DMS53 treated with DMSO at 0.1 percent for 48 hours (cell line): Measurements from ENCODE around the gene CRIM1.

ENCODE experiments used
- DNase-seq: peaks from one replicate; lab custom pipeline; 2025; ENCODE audit not compliant: unreplicated experiment; lab: John Stamatoyannopoulos, UW

The CRIM1 gene

GRCh38 chr2:36545871-36546416, 190.4 kb downstream of the CRIM1 start:
- DNase-seq = no peak

GRCh38 chr2:36547906-36548305, 192.3 kb downstream of the CRIM1 start:
- DNase-seq = no peak

- no peak for DNase-seq
Observed at GRCh38 chr2:36549165-36549574, 193.6 kb downstream of the CRIM1 start.

GRCh38 chr2:36550006-36550405, 194.4 kb downstream of the CRIM1 start:
- no peak for DNase-seq

- DNase-seq = no peak
Observed at GRCh38 chr2:36553683-36554082, 198.1 kb downstream of the CRIM1 start.

GRCh38 chr2:36554531-36554930, 199.0 kb downstream of the CRIM1 start:
- DNase-seq = no peak

- DNase-seq = no peak
Observed at GRCh38 chr2:36555789-36556188, 200.2 kb downstream of the CRIM1 start.

GRCh38 chr2:36556842-36557241, 201.3 kb downstream of the CRIM1 start:
- no peak for DNase-seq

GRCh38 chr2:36559221-36559942, 203.8 kb downstream of the CRIM1 start:
- DNase-seq = no peak

- DNase-seq = no peak
Observed at GRCh38 chr2:36560726-36561125, 205.1 kb downstream of the CRIM1 start.

GRCh38 chr2:36561237-36561944, 205.8 kb downstream of the CRIM1 start:
- DNase-seq = no peak

- no peak for DNase-seq
Observed at GRCh38 chr2:36562240-36562639, 206.7 kb downstream of the CRIM1 start.

- DNase-seq = no peak
Observed at GRCh38 chr2:36562973-36563532, 207.5 kb downstream of the CRIM1 start.

- DNase-seq = no peak
Observed at GRCh38 chr2:36564377-36564930, 208.9 kb downstream of the CRIM1 start.

- no peak for DNase-seq
Observed at GRCh38 chr2:36565712-36566111, 210.1 kb downstream of the CRIM1 start.

- DNase-seq = no peak
Observed at GRCh38 chr2:36566887-36567286, 211.3 kb downstream of the CRIM1 start.

GRCh38 chr2:36567711-36568408, 212.3 kb downstream of the CRIM1 start:
- no peak for DNase-seq

GRCh38 chr2:36568516-36569246, 213.1 kb downstream of the CRIM1 start:
- no peak for DNase-seq

- no peak for DNase-seq
Observed at GRCh38 chr2:36569267-36569856, 213.8 kb downstream of the CRIM1 start.

GRCh38 chr2:36570416-36570815, 214.8 kb downstream of the CRIM1 start:
- no peak for DNase-seq
